ENCODE results near the gene ZNF70. TPM values are rescaled to one million over a fixed set of nuclear protein-coding genes. Genes with fewer than 3 reads are reported as not detected.

Gene ZNF70
- polyA plus RNA-seq, 12 donors = 4.1 to 7.4 (median 5.1) TPM; not detected in 1

DNA sequence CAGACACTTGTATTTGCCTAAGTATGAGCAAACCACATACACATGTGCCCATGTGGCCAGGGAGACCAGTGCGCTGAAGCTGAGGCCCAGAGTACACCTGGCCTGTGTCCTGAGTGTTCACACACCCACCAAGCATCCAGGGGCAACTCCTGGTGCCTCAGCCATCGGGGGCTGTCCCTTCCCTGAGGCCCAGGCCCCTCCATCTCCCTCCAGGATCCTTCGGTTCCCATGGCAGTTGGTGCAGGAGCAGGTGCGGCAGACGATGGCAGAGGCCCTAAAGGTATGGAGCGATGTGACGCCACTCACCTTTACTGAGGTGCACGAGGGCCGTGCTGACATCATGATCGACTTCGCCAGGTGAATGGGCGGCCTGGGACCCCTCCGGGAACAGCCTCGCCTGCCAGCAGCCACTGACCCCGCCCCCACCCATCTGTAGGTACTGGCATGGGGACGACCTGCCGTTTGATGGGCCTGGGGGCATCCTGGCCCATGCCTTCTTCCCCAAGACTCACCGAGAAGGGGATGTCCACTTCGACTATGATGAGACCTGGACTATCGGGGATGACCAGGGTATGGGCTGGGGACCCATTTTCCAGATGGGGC is 29.3 kb upstream of the ZNF70 start:
- no peak for DNase-seq

- no peak for DNase-seq
Measured at GRCh38 chr22:23779731-23780130, 28.8 kb upstream of the ZNF70 start.

GRCh38 chr22:23779083-23779482 is 28.2 kb upstream of the ZNF70 start:
- DNase-seq = no peak

GRCh38 chr22:23778577-23778900 is 27.6 kb upstream of the ZNF70 start:
- no peak for DNase-seq

DNA sequence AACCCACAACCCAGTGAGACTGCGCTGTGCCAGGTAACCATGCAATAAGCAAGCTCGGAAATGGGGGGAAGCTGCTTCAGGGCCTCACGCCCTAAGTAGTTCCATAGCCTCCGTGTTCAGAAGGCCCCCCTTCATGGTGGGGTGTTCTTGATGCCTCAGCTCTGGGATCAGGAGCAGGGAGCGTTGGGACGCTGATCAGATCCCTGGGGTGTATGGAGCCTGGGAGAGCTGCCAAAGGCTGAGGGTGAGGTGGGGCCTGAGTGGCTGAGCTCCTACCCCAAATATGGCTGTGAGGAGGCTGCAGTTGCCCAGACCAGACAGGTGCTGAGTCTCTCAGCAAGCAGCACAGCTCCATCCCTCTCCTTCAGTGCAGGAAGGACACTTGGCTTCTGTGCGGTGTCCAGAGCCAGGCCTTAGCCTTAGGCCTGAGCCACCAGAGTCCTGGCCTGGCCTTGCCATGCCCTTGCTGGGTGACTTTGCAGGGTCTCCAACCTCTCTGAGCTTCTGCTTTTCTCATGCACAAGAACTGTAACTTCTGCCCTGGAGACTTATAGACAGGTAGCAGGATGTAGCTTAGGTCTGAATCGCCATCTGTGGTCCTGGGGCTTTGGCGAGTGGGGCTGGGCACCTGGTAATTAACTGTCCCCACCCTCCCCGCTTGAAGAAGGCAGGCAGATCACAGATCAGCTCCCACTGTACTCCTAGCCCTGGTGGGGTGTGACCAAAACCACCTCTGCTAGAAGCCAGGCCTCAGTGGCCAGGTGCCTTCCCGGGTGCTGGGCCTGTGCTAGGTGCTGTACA is 27.1 kb upstream of the ZNF70 start:
- no peak for DNase-seq

GRCh38 chr22:23775779-23776375 is 25.0 kb upstream of the ZNF70 start:
- no peak for DNase-seq

DNA sequence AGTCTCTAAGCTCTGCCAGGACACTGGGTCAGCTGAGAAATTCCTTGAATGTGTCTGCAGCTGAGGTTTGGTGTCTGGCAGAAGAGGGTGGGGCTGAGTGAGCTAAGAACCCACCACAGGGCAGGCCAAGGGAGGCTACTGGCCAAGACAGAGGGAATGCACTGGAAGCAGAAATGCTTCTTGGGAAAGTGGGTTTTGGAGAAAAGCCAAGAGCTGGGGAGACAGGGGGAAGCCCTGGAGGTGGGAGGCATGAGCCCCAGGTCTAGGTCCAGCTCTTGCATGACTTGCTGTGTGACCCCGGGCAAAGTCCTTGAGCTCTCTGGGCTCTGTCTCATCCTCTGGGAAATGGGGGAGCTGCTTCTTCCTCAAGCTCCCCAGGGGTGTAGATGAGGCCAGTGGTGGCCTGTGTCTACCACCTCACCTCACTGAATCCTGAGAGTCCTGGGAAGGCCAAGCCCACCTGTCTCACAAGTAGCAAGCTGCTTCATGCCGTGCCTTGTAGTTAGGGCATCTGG is 24.1 kb upstream of the ZNF70 start:
- DNase-seq = no peak

- no peak for DNase-seq
Measured at GRCh38 chr22:23774114-23774921, 23.4 kb upstream of the ZNF70 start.

GRCh38 chr22:23773483-23774113 is 22.7 kb upstream of the ZNF70 start:
- no peak for DNase-seq

DNA sequence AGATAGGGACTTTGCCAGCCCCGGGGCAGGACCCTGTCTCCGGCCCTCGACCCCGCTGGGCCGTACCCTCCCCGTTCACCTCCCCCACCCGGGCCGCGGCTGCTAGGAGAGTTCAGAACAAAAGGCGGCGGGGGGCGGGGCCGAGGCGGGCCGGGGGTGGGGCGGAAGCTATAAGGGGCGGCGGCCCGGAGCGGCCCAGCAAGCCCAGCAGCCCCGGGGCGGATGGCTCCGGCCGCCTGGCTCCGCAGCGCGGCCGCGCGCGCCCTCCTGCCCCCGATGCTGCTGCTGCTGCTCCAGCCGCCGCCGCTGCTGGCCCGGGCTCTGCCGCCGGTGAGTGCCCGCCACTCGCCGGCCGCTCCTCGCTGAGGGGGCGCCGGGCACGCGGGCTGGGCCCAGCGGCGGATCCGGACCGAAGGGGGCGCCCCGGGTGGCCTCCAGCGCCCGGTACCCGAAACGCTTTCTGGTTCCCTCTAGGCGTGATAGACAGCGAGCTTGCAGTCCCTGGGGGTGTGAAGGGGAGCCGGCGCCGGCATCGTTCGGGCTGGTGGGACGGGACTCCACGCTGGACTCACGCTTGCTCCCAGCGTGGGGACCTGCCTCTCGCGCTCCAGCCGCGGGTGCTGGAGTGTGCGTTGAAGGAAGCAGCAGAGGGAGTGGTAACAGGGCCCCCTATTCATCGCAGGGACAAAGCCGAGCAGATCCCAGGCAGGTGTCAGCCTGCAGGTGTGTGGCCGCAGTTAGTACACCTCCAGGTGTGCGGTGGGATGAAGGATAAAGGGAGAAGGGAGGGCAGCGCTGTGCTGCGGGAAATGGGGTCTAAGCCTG is 21.9 kb upstream of the ZNF70 start, which contains the start of gene MMP11:
MMP11 (plus strand) TSS at position 201 of the 825 bp plus-strand sequence; CDS start at position 223, 22 bp downstream.
- DNase-seq = no peak

DNA sequence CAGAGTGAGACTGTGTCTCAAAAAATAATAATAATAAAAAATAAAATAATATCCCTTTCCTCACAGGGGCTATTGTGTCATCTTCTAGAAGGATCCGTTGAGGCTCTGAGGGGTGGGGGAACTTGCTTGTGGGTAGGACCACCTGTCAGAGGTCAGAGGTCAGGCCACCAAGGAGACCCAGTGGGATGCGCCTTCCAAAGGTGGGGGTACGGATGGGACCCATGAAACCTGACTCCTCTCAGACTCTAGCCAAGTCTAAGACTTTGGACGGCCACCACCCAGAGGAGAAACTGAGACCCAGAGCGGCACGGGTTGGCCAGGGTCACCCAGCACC is 21.4 kb upstream of the ZNF70 start:
- DNase-seq = no peak

- no peak for DNase-seq
Measured at GRCh38 chr22:23769321-23769965, 18.5 kb upstream of the ZNF70 start.

DNA sequence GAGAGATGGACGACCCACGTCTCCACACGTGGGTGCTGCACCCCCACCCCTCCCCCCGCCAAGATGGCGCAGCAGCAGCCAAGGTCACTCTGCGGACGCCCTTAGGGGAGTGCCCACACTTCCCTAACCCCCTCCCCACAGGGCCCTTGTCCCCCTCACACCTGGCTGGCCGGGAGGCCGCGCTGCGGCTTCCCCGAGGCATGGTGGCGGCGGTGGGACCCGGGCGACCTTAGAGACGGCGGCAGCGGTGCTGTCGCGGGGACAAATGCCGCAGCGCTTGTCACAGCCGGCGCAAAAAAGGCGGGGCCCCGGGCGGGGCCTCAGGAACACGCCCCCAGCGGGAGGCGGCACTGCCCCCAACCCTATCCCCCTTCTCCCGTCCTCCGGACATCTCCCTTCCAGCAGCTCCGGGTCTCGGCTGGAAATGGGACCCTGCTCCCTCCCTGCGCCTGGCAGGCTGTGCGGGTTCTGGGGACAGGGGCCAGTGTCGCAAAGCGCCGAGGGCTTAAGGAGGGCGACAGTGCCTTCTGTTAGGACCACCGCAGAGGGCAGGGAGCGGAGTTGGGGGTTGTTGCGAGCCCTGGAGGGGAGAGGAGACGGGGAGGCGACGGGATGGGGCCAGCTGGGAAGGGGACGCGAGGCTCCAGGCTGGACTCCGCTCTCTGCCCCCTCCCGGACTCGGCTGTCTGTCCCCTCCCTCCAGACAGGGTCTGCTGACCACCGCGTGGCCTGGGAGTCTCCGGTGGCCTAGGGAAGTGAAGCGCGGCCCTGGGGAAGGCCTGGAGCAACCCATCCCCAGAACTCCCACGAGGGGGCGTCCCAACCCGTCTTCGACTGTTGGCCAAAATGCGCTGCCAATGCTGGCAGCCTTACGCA is 17.0 kb upstream of the ZNF70 start, which contains the start of gene CHCHD10:
CHCHD10 (minus strand) TSS at position 300 of the 876 bp plus-strand sequence; CDS start at position 202, 98 bp downstream.
- DNase-seq = peak; percentile 84

- DNase-seq = no peak
Measured at GRCh38 chr22:23767303-23767672, 16.4 kb upstream of the ZNF70 start.

DNA sequence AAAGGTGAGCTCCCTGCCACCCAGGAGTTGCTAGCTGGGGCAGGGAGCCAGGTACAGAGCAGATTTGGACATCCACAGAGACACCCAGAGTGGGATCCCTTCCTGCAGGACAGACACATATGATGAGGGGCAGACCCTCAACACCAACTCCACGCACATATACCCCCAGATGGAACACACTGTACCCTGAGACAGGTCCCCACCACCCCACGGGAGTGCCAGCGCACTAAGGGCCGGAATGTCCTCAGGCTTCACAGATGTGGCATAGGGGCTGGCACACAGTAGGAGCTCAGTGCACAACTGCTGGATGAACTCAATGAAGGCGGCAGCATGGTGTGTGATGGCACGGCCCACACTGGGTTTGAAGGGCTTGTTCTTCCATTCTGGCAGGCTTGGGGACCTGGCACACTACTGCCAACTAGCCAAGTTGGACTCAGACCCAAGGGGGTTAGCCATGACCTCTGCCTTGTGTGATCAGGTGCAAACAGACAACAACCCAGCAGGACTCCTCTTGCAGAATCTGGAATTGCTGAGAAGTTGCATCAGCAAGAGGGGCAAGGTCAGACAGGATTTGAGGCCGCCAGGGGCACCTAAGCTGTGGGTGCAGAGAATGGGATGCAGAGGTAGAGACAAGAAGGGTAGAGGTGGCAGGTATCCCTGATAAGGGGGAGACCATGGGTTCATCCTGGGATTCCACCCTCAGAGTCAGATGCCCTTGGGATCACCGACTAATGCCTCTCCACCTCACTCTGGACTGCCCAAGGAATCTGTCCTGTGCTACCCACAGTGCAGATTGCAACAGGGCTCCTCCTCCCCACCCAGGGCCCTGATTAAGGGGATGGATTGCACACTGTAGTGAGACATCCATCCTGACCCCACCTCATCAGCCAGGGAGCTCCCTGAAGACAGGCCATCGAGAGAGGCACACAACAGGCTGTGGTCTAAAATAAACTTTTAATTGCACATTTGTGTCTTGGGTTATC is 14.3 kb upstream of the ZNF70 start:
- no peak for DNase-seq

DNA sequence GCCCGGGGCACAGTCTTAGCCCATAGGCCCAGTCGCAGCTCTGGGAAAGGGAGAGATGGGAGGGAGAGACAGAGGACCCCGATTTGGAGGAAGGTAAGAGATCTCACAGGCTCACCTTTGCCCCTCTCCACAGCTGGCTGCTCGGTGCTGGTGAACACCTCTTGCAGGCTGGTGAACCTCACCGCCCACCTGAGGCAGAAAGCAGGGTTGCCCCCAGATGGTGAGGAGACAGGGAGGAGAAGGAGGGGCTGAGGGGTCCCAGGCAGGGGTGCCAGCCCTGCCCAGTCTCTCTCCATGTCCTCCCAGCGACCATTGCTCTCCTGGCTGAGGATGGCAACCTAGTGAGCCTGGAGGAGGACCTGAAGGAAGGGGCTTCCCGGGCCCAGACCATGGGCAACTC is 13.0 kb upstream of the ZNF70 start:
- DNase-seq = no peak

- DNase-seq = no peak
Measured at GRCh38 chr22:23763579-23763945, 12.7 kb upstream of the ZNF70 start.

Data from muscle of arm (tissue), 12 donors.